A549 (cell line): ENCODE data around the gene PRPF31. TPM values are rescaled to one million over a fixed set of nuclear protein-coding genes. Genes with fewer than 3 reads are reported as not detected.

ENCODE experiments used
- ATAC-seq, 2 experiments: fragments of 200-7000 bp in 1 of 2; fragments of >200 bp in 1 of 2; cut with Nextera tagmentation in 1 of 2; cut with Tn5 transposase in 1 of 2; 3 replicates each; pipeline versions ENCODE4 v1.8.0 to v1.9.1; 2018 to 2020; ENCODE audit warnings: mild to moderate bottlenecking in 1 of 2, moderate library complexity in 1 of 2
- CTCF ChIA-PET: fragments of 300-600 bp; sonication (Branson Sonifier 250); formaldehyde crosslinking; extraction: SDS; loops from one replicate; lab custom pipeline; 2021; ENCODE audit warnings: antibody characterized with exemption, inconsistent platforms; lab: Yijun Ruan, JAX
- POLR2A ChIA-PET: fragments of 350-600 bp; formaldehyde crosslinking; extraction: SDS; loops from one replicate; lab custom pipeline; 2021; ENCODE audit warnings: antibody characterized with exemption, inconsistent platforms; lab: Yijun Ruan, JAX
- DNase-seq, 2 experiments: peaks; one replicate each; pipeline versions ENCODE4 v3.0.0 to v3.0.0-alpha.2; 2011 to 2016; ENCODE audit warnings: low read depth in 1 of 2, low spot score in 1 of 2
- FAIRE-seq: peaks from 2 replicates; lab custom pipeline; 2011; peaks lifted over from hg19 to GRCh38; lab: Jason Lieb, UNC
- H3K27ac ChIP-seq, 2 experiments: fragments of >200 bp; sonication (Bioruptor Twin); formaldehyde crosslinking; 3 replicates each; pipeline ENCODE4 v1.5.1; 2016 to 2017
- H3K4me1 ChIP-seq: fragments of >200 bp; sonication (Bioruptor Twin); formaldehyde crosslinking; 3 replicates; pipeline ENCODE4 v1.6.1; 2016
- H3K4me2 ChIP-seq: fragments of >200 bp; sonication (Bioruptor Twin); formaldehyde crosslinking; 3 replicates; pipeline ENCODE4 v1.6.1; 2016
- H3K4me3 ChIP-seq: fragments of >200 bp; sonication (Bioruptor Twin); formaldehyde crosslinking; 3 replicates; pipeline ENCODE4 v1.5.1; 2016
- H3K9me3 ChIP-seq: fragments of >200 bp; sonication (Bioruptor Twin); formaldehyde crosslinking; 3 replicates; pipeline ENCODE4 v1.6.1; 2016
- CBX8 ChIP-seq: fragments of 200-600 bp; sonication (generic); IDR thresholded peaks from 2 replicates; pipeline ENCODE4 v1.6.1; 2016
- CHD4 ChIP-seq: fragments of 200-600 bp; sonication (generic); IDR thresholded peaks from 2 replicates; pipeline ENCODE4 v1.6.1; 2016; ENCODE audit warnings: antibody characterized with exemption, mild to moderate bottlenecking, borderline replicate concordance
- ESRRA ChIP-seq: fragments of 150-350 bp; IDR thresholded peaks from 2 replicates; pipeline ENCODE4 v1.6.1; 2014; ENCODE audit warnings: mild to moderate bottlenecking, low read length, borderline replicate concordance
- FOSL2 ChIP-seq, 2 experiments: fragments of 450-650 bp in 1 of 2; fragments of >200 bp in 1 of 2; sonication (Bioruptor Twin) in 1 of 2; formaldehyde crosslinking; IDR thresholded peaks; 2 replicates each; pipeline versions ENCODE4 v1.5.0 to v1.6.1; 2016 to 2020; ENCODE audit warnings: mild to moderate bottlenecking in 1 of 2, moderate library complexity in 1 of 2
- HDAC2 ChIP-seq: fragments of 200-600 bp; sonication (generic); IDR thresholded peaks from 2 replicates; pipeline ENCODE4 v1.6.1; 2016
- HOXB13 ChIP-seq: fragments of 250-450 bp; sonication (Bioruptor Pico); IDR thresholded peaks from 2 replicates; pipeline ENCODE4 v1.5.0; 2020; ENCODE audit warnings: low read depth, mild to moderate bottlenecking, moderate library complexity
- HOXB5 ChIP-seq: fragments of 250-450 bp; sonication (Bioruptor Pico); IDR thresholded peaks from 2 replicates; pipeline ENCODE4 v1.5.0; 2020; ENCODE audit warnings: mild to moderate bottlenecking, moderate library complexity
- JUNB ChIP-seq: fragments of >200 bp; sonication (Bioruptor Twin); formaldehyde crosslinking; IDR thresholded peaks from 2 replicates; pipeline ENCODE4 v1.6.1; 2016
- KDM5A ChIP-seq: fragments of 200-600 bp; sonication (generic); IDR thresholded peaks from 2 replicates; pipeline ENCODE4 v1.6.1; 2016; ENCODE audit warnings: antibody characterized with exemption, mild to moderate bottlenecking
- MYC ChIP-seq: IDR thresholded peaks from 2 replicates; pipeline ENCODE4 v1.6.1; 2012; ENCODE audit warnings: mild to moderate bottlenecking, inconsistent platforms, low read length, improper control_type of control experiment, borderline replicate concordance
- NPAS2 ChIP-seq: fragments of 250-450 bp; sonication (Bioruptor Pico); IDR thresholded peaks from 2 replicates; pipeline ENCODE4 v1.8.0; 2022; ENCODE audit warnings: mild to moderate bottlenecking, moderate library complexity, borderline replicate concordance
- NR3C1 ChIP-seq: fragments of >200 bp; sonication (Bioruptor Twin); formaldehyde crosslinking; IDR thresholded peaks from 3 replicates; pipeline ENCODE4 v1.6.1; 2017
- POLR2AphosphoS2 ChIP-seq: conservative IDR thresholded peaks from 2 replicates; pipeline ENCODE4 v1.6.1; 2012; ENCODE audit warnings: low read length, improper control_type of control experiment, inconsistent platforms
- RARB ChIP-seq: fragments of 250-450 bp; sonication (Bioruptor Pico); IDR thresholded peaks from 2 replicates; pipeline ENCODE4 v1.8.0; 2021; ENCODE audit warnings: mild to moderate bottlenecking, moderate library complexity
- SMC3 ChIP-seq: fragments of >200 bp; sonication (Bioruptor Twin); formaldehyde crosslinking; IDR thresholded peaks from 3 replicates; pipeline ENCODE4 v1.6.1; 2018; ENCODE audit warnings: inconsistent platforms
- SREBF2 ChIP-seq: fragments of 450-650 bp; IDR thresholded peaks from 2 replicates; pipeline ENCODE4 v1.6.1; 2014; ENCODE audit warnings: mild to moderate bottlenecking, moderate library complexity
- TFCP2L1 ChIP-seq: fragments of 250-450 bp; sonication (Bioruptor Pico); IDR thresholded peaks from 2 replicates; pipeline ENCODE4 v1.5.0; 2021; ENCODE audit warnings: mild to moderate bottlenecking
- ZC3H11A ChIP-seq: fragments of 450-650 bp; IDR thresholded peaks from 2 replicates; pipeline ENCODE4 v1.6.1; 2014; ENCODE audit warnings: antibody characterized with exemption, mild to moderate bottlenecking
- ZFP36 ChIP-seq: fragments of 450-650 bp; IDR thresholded peaks from 2 replicates; pipeline ENCODE4 v1.6.1; 2014; ENCODE audit warnings: borderline replicate concordance; ENCODE audit not compliant: partially characterized antibody
- WGBS: methylation state at CpG from one replicate; pipeline ENCODE4 v1.1.6; 2017; ENCODE audit errors: missing lambda C conversion rate; 5-methylcytosine and 5-hydroxymethylcytosine counted together
- polyA plus RNA-seq, 4 experiments: library from polyadenylated mRNA; depleted of rRNA in 3 of 4; stranded (reverse); fragments of >200 nt; fragmentation: RNase III in 1 of 4; extraction: RNeasy Plus Mini Kit Qiagen cat#74134 plus additional on column Dnase treatment in 1 of 4; gene quantifications; 2 replicates in 3 of 4; 3 replicates in 1 of 4; pipeline ENCODE4 v1.2.3, GENCODE V29; 2011 to 2017
- TF ChIP-seq, protein P1 (sequence below): fragments of 200-600 bp; sonication (generic); IDR thresholded peaks from 2 replicates; pipeline ENCODE4 v1.6.1; 2016; ENCODE audit warnings: antibody characterized with exemption, mild to moderate bottlenecking, moderate library complexity
- TF ChIP-seq, protein P2 (sequence below): fragments of 150-350 bp; IDR thresholded peaks from 2 replicates; pipeline ENCODE4 v1.6.1; 2014; ENCODE audit warnings: low read depth, mild to moderate bottlenecking, low read length
- TF ChIP-seq, protein P3 (sequence below): IDR thresholded peaks from 2 replicates; pipeline ENCODE4 v1.6.1; 2012
- TF ChIP-seq, protein P4 (sequence below): fragments of 450-650 bp; IDR thresholded peaks from 2 replicates; pipeline ENCODE4 v1.6.1; 2014; ENCODE audit warnings: antibody characterized with exemption

Gene PRPF31
- polyA plus RNA-seq, 2 of the 4 experiments (the other 2 are of a cell fraction): 69.8 to 169 TPM

DNA sequence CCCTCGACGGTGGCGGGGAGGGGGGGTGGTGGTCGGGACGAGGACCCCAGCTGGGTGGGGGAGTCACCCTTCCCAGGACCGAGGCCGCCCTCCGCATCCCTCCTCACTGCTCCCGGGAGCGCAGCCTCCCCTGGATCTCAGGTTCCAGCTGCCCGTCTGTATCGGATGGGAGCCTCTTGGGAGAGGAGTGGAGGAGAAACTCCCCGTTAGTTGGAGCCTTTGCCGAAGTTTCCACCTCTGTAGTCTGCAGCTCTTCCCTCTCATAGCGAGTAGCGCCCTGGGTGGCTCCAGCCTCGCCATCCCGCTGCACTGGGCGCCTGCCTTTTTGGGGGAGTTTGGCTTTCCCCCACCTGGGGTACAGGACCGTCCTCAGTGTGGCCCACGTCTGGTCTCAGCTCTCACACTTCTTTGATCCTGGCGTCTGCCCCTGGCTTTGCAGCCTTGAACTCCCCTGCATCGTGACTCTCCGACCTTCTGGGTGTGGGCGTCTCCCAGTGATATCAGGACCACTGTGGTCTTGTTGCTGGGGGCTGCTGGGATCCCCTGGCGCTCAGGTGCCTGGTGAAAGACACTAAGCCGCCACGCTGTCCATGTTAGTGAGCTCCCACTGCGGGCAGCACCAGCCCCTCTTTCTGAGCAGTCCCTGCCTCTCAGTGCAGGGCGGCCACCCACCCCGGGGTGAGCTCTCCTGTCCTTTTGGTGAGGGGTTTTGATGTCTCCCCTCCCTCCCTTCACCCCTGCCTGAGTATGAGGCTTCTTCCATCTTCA lies 23.1 kb downstream of the PRPF31 start:
- no peak for ATAC-seq
- CTCF ChIA-PET: interaction anchor here (0.9 to 2.8 kb wide), 7 partner anchors 12 to 128 kb away, joined by 3 to 9 read pairs (median 3); no protein-coding TSS in a partner anchor

DNA sequence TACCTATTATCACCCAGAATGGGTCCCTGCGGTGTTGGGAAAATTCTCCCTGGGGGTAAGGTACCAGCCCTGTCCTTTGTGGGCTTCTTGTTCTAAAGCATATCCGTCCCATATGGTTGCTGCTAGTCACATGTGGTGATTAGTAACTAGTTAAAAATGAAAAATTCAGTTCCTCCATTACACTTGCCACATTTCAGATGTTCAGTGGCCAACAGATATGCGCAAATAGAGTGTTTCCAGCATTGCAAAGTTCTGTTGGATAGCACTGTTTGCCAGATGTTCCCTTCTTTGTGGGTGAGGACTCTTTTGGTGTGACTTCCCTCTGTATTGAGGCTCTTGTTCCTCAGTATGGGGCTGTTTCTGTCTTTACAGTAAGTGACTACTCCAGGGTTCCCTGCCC lies 25.8 kb downstream of the PRPF31 start:
- no peak for DNase-seq
- H3K4me2 ChIP-seq: no peak overlapping the region
- no peak for FAIRE-seq
- no peak overlapping the region for H3K4me3 ChIP-seq
- H3K9me3 ChIP-seq: no peaks in the 10 kb centered on the region
- 96% methylated on average over 3 of the region's 3 CpGs for WGBS
- no peak for ATAC-seq
- TF ChIP-seq SMC3 (no peak), MYC (no peak), TFCP2L1 (CRISPR knock-in tag) (no peak), NR3C1 (no peak), CHD4 (no peak), POLR2AphosphoS2 (no peak), NPAS2 (CRISPR knock-in tag) (no peak), KDM5A (no peak), ESRRA (no peak), ZFP36 (no peak), FOSL2 (IDR thresholded peaks at IDR 0.05) (no peak), FOSL2 (CRISPR knock-in tag; IDR thresholded peaks at IDR 0.05) (no peak), CBX8 (no peak), JUNB (no peak), HOXB5 (CRISPR knock-in tag) (no peak), HDAC2 (no peak)
- TF ChIP-seq, protein P1, sequence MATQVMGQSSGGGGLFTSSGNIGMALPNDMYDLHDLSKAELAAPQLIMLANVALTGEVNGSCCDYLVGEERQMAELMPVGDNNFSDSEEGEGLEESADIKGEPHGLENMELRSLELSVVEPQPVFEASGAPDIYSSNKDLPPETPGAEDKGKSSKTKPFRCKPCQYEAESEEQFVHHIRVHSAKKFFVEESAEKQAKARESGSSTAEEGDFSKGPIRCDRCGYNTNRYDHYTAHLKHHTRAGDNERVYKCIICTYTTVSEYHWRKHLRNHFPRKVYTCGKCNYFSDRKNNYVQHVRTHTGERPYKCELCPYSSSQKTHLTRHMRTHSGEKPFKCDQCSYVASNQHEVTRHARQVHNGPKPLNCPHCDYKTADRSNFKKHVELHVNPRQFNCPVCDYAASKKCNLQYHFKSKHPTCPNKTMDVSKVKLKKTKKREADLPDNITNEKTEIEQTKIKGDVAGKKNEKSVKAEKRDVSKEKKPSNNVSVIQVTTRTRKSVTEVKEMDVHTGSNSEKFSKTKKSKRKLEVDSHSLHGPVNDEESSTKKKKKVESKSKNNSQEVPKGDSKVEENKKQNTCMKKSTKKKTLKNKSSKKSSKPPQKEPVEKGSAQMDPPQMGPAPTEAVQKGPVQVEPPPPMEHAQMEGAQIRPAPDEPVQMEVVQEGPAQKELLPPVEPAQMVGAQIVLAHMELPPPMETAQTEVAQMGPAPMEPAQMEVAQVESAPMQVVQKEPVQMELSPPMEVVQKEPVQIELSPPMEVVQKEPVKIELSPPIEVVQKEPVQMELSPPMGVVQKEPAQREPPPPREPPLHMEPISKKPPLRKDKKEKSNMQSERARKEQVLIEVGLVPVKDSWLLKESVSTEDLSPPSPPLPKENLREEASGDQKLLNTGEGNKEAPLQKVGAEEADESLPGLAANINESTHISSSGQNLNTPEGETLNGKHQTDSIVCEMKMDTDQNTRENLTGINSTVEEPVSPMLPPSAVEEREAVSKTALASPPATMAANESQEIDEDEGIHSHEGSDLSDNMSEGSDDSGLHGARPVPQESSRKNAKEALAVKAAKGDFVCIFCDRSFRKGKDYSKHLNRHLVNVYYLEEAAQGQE: no peak
- TF ChIP-seq, protein P2, sequence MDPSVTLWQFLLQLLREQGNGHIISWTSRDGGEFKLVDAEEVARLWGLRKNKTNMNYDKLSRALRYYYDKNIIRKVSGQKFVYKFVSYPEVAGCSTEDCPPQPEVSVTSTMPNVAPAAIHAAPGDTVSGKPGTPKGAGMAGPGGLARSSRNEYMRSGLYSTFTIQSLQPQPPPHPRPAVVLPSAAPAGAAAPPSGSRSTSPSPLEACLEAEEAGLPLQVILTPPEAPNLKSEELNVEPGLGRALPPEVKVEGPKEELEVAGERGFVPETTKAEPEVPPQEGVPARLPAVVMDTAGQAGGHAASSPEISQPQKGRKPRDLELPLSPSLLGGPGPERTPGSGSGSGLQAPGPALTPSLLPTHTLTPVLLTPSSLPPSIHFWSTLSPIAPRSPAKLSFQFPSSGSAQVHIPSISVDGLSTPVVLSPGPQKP: no peak
- TF ChIP-seq, protein P3, sequence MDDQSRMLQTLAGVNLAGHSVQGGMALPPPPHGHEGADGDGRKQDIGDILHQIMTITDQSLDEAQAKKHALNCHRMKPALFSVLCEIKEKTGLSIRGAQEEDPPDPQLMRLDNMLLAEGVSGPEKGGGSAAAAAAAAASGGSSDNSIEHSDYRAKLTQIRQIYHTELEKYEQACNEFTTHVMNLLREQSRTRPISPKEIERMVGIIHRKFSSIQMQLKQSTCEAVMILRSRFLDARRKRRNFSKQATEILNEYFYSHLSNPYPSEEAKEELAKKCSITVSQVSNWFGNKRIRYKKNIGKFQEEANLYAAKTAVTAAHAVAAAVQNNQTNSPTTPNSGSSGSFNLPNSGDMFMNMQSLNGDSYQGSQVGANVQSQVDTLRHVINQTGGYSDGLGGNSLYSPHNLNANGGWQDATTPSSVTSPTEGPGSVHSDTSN: no peak
- peaks cover 9% of the 10 kb centered on the region; the same call in 2 of the 3 replicates for H3K4me1 ChIP-seq
- no peak overlapping the region for H3K27ac ChIP-seq
- CTCF ChIA-PET: interaction anchor here (2.3 to 2.6 kb wide), 2 partner anchors 9 to 18 kb away, joined by 7 to 14 read pairs; partner anchors contain the start of gene LENG1
- POLR2A ChIA-PET: interaction anchor here (1.3 kb wide), 1 partner anchor 10 kb away, joined by 5 read pairs; no protein-coding TSS in a partner anchor

More for the DNA sequence above, 23.1 kb downstream of the PRPF31 start:
- Histone ChIP-seq H3K4me3 (peak overlapping the region; percentile 84), H3K4me1 (peaks cover 15% of the 10 kb centered on the region; the same call in 2 of the 3 replicates), H3K9me3 (no peaks in the 10 kb centered on the region), H3K27ac (peak overlapping the region; percentile 94 to 95), H3K4me2 (peak overlapping the region; percentile 86)
- no peak for DNase-seq
- 51% methylated on average over 27 of the region's 31 CpGs for WGBS
- TF ChIP-seq RARB (CRISPR knock-in tag) (no peak), ZC3H11A (no peak), SREBF2 (no peak), HOXB13 (no peak), ZFP36 (no peak)
- TF ChIP-seq, protein P4, sequence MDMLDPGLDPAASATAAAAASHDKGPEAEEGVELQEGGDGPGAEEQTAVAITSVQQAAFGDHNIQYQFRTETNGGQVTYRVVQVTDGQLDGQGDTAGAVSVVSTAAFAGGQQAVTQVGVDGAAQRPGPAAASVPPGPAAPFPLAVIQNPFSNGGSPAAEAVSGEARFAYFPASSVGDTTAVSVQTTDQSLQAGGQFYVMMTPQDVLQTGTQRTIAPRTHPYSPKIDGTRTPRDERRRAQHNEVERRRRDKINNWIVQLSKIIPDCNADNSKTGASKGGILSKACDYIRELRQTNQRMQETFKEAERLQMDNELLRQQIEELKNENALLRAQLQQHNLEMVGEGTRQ: no peak
- TF ChIP-seq, protein P1: no peak
- no peak for FAIRE-seq
- POLR2A ChIA-PET: interaction anchor here (2.1 to 3.4 kb wide), 3 partner anchors 20 to 51 kb away, joined by 33 to 51 read pairs (median 37); partner anchors contain the start of genes LENG1, MBOAT7, PRPF31 and TFPT
